PC-3 (cell line): ENCODE measurements around the gene WIZ.

Experiments
- EZH2 ChIP-seq: fragments of 300-600 bp; sonication (generic); IDR thresholded peaks from one replicate; pipeline ENCODE4 v1.6.1; 2017; ENCODE audit warnings: antibody characterized with exemption, mild to moderate bottlenecking, low read length; ENCODE audit not compliant: unreplicated experiment
- EZH2phosphoT487 ChIP-seq: fragments of 300-600 bp; sonication (generic); IDR thresholded peaks from 2 replicates; pipeline ENCODE4 v1.6.1; 2018; ENCODE audit warnings: mild to moderate bottlenecking, antibody characterized with exemption, low read length, borderline replicate concordance
- TF ChIP-seq, protein P1 (sequence below): fragments of 300-600 bp; sonication (generic); conservative IDR thresholded peaks from 2 replicates; pipeline ENCODE4 v1.5.1; 2017; ENCODE audit warnings: antibody characterized with exemption, low read depth, mild to moderate bottlenecking, low read length

DNA sequence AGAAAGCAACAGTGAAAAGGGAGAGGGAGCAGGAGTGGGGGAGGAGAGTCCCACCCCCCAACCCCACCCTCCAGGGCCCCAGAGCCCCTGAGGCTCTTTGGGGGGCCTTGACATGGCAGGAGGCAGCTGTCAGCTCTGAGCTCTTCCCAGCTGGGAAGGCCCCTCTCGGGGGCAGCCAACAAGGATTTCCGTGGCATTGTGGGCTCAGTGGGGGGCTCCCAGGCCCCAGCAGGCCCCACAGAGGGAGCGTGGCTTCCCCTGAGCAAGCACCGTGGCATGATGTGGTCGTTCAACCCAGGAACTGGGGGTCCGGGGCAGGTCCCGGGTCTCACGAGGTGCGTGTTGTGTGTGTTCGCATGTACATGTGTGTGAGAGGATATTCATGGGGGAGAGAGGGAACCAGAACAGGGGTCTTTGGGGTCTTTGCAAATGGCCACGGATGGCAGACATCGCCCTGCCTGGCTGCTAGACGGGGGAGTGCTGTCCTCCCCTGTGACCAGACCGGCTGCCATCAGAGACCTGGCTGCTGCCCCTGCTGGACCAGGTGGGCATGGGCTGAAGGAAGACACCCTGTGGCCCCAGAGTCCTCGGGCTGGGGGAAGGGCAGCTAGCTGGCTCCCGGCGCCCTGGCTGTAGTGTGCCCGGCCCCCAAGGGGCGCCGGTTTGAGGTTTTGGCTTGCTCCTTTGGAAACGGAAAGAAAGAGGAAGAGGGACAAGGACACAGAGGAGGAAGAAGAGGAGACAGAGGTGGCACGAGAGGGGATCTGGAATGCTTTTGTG, 27.3 kb downstream of the WIZ start:
- TF ChIP-seq, protein P1, sequence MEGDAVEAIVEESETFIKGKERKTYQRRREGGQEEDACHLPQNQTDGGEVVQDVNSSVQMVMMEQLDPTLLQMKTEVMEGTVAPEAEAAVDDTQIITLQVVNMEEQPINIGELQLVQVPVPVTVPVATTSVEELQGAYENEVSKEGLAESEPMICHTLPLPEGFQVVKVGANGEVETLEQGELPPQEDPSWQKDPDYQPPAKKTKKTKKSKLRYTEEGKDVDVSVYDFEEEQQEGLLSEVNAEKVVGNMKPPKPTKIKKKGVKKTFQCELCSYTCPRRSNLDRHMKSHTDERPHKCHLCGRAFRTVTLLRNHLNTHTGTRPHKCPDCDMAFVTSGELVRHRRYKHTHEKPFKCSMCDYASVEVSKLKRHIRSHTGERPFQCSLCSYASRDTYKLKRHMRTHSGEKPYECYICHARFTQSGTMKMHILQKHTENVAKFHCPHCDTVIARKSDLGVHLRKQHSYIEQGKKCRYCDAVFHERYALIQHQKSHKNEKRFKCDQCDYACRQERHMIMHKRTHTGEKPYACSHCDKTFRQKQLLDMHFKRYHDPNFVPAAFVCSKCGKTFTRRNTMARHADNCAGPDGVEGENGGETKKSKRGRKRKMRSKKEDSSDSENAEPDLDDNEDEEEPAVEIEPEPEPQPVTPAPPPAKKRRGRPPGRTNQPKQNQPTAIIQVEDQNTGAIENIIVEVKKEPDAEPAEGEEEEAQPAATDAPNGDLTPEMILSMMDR: no peak
- TF ChIP-seq EZH2 (no peak), EZH2phosphoT487 (no peak)
